Adipocyte (in vitro differentiated cells): ENCODE measurements around the gene FGF23.

Experiments
- DNase-seq: peaks from one replicate; pipeline ENCODE4 v3.0.0-alpha.2; 2015; ENCODE audit warnings: low read depth
- H3K27me3 ChIP-seq: replicated peaks from 2 replicates; pipeline ENCODE4 v1.7.0; 2013; ENCODE audit warnings: mild to moderate bottlenecking, low read length, moderate library complexity; ENCODE audit not compliant: control insufficient read depth, insufficient read depth
- H3K36me3 ChIP-seq: 2 replicates; pipeline ENCODE4 v1.7.0; 2013; ENCODE audit warnings: low read length, mild to moderate bottlenecking, moderate library complexity; ENCODE audit not compliant: control insufficient read depth, insufficient read depth, severe bottlenecking
- H3K4me1 ChIP-seq: 2 replicates; pipeline ENCODE4 v1.7.0; 2013; ENCODE audit warnings: mild to moderate bottlenecking, low read length, moderate library complexity; ENCODE audit not compliant: control insufficient read depth, insufficient read depth
- H3K4me3 ChIP-seq: 2 replicates; pipeline ENCODE4 v1.7.0; 2013; ENCODE audit warnings: mild to moderate bottlenecking, low read length, moderate library complexity
- H3K9ac ChIP-seq: 2 replicates; pipeline ENCODE4 v1.7.0; 2013; ENCODE audit warnings: mild to moderate bottlenecking, low read length, moderate library complexity
- H3K9me3 ChIP-seq: 2 replicates; pipeline ENCODE4 v1.7.0; 2013; ENCODE audit warnings: mild to moderate bottlenecking, low read length, moderate library complexity; ENCODE audit not compliant: control insufficient read depth

FGF23 gene

DNA sequence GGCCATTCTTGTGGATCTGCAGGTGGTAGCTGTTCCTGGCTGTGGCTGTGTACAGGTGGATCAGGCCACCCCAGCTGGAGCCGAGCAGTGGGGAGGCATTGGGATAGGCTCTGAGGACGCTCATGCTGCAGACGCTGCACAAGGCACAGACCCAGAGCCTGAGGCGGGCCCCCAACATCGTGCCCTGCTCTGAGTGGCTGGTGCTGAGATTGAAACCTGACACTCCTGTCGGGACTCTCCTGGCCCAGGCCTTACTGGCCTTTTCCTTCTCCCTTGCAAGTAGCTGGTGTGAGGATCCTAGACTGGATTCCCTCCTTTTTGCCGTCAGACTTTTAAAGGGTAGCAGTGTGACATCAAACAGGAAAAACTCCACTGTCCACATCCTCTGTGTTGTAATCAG lies at the start of gene FGF23:
TSS of gene FGF23 (minus strand) at position 308 of the 400 bp plus-strand sequence. CDS start at position 178, 130 bp downstream.
- no peaks in the 10 kb centered on the region for H3K4me1 ChIP-seq
- H3K36me3 ChIP-seq: no peaks in the 10 kb centered on the region
- H3K4me3 ChIP-seq: no peak within 1 kb of the TSS
- DNase-seq: no peak
- H3K9ac ChIP-seq: no peak within 1 kb of the TSS
- peaks cover 39% of the 10 kb centered on the region for H3K27me3 ChIP-seq
- H3K9me3 ChIP-seq: no peaks in the 10 kb centered on the region

DNA sequence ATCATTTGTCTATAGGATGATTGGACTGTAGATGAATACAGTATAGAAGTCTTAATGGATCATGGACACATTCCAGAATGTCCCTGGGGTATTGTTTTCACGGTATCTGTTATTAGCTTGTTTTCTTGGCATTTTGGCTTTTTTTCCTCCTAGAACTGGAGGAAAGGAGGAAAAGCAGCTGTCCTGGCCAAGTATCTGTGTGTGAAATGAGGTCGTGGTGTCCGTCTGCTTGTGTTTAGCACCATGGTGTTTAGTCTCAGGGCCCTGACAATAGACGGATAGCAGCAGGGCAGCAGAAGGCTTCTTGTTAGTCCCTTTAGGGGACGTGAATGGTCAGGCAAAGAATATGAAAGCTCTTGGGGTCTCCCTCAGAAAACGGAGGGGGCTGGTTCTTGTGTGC lies 44.9 kb upstream of the FGF23 start:
- no peak overlapping the region for H3K4me3 ChIP-seq
- peaks cover 26% of the 10 kb centered on the region for H3K27me3 ChIP-seq
- H3K36me3 ChIP-seq: no peaks in the 10 kb centered on the region
- no peak for DNase-seq
- H3K9me3 ChIP-seq: peaks cover 4% of the 10 kb centered on the region
- H3K9ac ChIP-seq: no peak overlapping the region
- no peaks in the 10 kb centered on the region for H3K4me1 ChIP-seq

DNA sequence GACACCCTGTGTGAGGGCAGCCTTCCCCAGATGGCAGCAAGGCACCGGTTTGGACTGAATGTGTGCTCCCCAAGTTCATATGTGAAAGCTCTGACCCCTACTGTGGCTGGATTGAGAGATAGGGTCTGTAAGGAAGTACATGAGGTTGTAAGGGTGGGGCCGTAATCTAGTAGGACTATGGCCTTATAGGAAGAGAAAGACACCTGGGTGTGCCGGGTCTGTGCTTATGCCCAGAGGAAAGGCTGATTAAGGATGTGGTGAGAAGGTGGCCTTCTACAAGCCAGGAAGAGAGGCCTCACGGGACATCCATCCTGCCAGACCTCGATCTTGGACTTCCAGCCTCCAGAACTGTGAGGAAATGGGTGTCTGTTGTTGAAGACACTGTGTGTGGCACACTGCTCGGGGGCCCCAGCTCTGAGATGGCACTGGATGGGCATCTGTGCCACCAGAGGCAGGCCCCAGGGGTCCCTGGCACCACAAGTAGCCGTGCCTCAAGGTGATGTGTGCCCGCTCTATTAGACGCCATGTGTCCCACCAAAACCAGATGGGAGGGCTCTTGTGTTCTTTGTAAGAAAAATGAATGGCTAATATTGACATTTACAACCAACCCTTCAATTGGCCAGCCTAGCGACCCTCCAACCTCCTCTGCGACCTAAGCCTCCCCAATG lies 44.1 kb upstream of the FGF23 start:
- peaks cover 28% of the 10 kb centered on the region for H3K27me3 ChIP-seq
- H3K4me3 ChIP-seq: no peak overlapping the region
- no peak overlapping the region for H3K9ac ChIP-seq
- H3K9me3 ChIP-seq: peaks cover 4% of the 10 kb centered on the region
- DNase-seq: no peak
- H3K36me3 ChIP-seq: no peaks in the 10 kb centered on the region
- H3K4me1 ChIP-seq: no peaks in the 10 kb centered on the region

DNA sequence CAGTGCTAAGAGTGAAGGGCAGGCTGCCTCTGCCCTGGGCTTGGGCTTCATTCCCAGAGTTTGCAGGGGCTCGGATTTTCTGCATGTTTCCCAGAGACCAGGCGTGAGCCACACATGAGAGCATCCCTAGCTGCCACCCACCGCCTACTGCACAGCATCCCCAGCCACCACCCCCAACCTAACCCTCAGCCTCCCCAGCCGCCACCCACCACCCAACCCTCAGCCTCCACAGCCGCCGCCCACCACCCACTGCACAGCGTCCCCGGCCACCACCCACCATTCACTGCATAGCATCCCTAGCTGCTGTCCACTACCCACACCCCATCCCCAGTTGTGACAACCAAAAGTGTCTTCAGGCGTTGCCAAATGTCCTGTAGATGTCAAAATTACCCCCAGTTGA lies 43.5 kb upstream of the FGF23 start:
- Histone ChIP-seq H3K27me3 (peaks cover 29% of the 10 kb centered on the region), H3K36me3 (no peaks in the 10 kb centered on the region), H3K4me1 (no peaks in the 10 kb centered on the region), H3K9ac (no peak overlapping the region), H3K9me3 (no peaks in the 10 kb centered on the region), H3K4me3 (no peak overlapping the region)
- no peak for DNase-seq

DNA sequence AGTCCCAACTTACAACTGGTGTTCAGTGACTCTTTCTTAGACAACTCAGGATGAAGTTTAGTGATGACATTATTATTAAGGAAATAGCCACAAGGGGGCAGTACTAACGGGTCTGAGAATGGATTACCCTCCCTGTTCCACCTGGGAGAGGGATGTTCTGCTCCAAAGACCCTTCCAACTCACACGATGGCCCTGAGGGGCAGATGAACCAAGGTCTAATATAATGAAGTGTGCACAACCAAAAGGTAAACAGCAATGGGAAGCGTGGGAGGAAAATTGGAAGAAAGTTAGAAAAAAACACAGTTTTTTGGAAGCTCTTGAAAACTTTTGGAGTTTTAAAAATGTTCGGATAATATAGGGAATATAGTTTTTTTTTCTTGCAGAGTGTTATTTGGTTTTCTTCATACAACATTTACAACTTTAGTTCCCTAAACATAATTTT lies 42.1 kb upstream of the FGF23 start:
- Histone ChIP-seq H3K4me1 (no peaks in the 10 kb centered on the region), H3K4me3 (no peak overlapping the region), H3K9ac (no peak overlapping the region), H3K36me3 (no peaks in the 10 kb centered on the region), H3K9me3 (no peaks in the 10 kb centered on the region), H3K27me3 (peaks cover 42% of the 10 kb centered on the region)
- DNase-seq: peak; percentile 76

DNA sequence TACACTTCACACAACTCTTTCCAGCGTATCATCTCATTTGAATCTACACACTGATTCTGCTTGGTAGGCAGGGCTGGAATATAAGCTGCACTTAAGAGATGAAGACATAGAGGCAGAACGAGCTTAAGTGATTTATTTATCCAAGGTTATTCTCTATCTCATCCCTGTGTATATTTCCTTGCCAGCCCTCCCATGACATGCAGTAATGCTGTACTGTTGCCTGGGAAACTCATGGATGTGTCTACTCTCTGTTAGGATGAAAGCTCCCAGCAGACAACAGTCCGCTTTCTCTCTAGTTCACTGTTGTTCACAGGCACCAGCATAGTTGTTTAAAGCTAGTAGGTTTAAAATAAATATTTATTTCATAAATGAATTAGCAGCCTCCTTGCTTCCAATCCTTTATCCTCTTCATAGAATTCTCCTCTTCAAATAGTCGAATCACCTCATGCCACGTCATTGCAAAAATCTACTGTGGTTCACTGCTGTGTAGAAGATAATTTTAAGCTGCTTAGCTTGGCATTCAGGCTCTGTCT lies 40.7 kb upstream of the FGF23 start:
- Histone ChIP-seq H3K4me3 (no peak overlapping the region), H3K4me1 (no peaks in the 10 kb centered on the region), H3K9me3 (no peaks in the 10 kb centered on the region), H3K27me3 (peaks cover 52% of the 10 kb centered on the region), H3K36me3 (no peaks in the 10 kb centered on the region), H3K9ac (no peak overlapping the region)
- no peak for DNase-seq

DNA sequence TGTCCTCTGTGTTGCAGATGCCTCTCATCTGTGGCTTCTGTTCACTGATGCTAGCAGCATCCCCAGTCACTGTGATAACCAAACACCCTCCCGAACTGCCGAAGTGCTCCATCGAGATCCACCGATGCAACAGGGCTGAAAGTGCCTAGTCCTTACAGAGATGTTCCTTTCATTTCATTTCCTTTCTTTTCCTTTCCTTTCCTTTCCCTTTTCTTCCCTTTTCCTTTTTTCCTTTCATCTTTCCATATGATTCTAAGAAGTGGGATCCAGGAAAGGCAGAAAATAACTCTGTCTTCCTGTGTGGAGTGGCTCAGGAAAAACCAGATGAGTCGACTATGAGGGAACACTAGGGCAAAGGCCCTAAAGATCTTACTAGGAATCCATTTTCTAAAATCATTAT lies 39.4 kb upstream of the FGF23 start:
- no peak overlapping the region for H3K9ac ChIP-seq
- DNase-seq: no peak
- H3K36me3 ChIP-seq: no peaks in the 10 kb centered on the region
- H3K4me1 ChIP-seq: no peaks in the 10 kb centered on the region
- H3K4me3 ChIP-seq: no peak overlapping the region
- H3K27me3 ChIP-seq: peaks cover 54% of the 10 kb centered on the region
- H3K9me3 ChIP-seq: no peaks in the 10 kb centered on the region

DNA sequence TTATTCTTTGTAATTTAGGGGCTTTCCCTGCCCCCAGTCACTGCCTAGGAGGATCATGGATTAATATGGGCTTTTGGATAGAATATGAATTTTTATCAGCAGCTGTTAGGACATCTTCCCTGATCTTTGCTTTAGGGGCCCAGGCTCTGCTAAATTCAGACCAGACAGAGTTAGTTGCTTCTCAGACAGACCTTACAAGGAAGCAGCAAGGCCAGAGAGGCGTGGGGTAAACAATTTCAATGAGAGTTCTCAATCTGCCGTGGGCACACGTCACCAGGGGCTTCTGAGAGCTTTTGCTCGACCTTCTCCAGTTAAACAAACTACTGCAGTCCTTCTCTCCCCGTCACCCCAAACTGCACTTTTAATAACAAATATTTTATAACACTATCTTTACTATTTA lies 38.4 kb upstream of the FGF23 start:
- no peak overlapping the region for H3K4me3 ChIP-seq
- H3K4me1 ChIP-seq: no peaks in the 10 kb centered on the region
- H3K27me3 ChIP-seq: peaks cover 56% of the 10 kb centered on the region
- DNase-seq: no peak
- no peaks in the 10 kb centered on the region for H3K9me3 ChIP-seq
- no peaks in the 10 kb centered on the region for H3K36me3 ChIP-seq
- H3K9ac ChIP-seq: no peak overlapping the region

- Histone ChIP-seq H3K4me1 (no peaks in the 10 kb centered on the region), H3K4me3 (no peak overlapping the region), H3K9ac (no peak overlapping the region), H3K36me3 (no peaks in the 10 kb centered on the region), H3K27me3 (peaks cover 60% of the 10 kb centered on the region), H3K9me3 (no peaks in the 10 kb centered on the region)
- DNase-seq: no peak
Observed at GRCh38 chr12:4417455-4417854, 37.9 kb upstream of the FGF23 start.

GRCh38 chr12:4416276-4416675 lies 36.8 kb upstream of the FGF23 start:
- H3K36me3 ChIP-seq: no peaks in the 10 kb centered on the region
- no peaks in the 10 kb centered on the region for H3K4me1 ChIP-seq
- no peak overlapping the region for H3K9ac ChIP-seq
- no peaks in the 10 kb centered on the region for H3K9me3 ChIP-seq
- no peak overlapping the region for H3K4me3 ChIP-seq
- DNase-seq: no peak
- H3K27me3 ChIP-seq: peaks cover 71% of the 10 kb centered on the region

GRCh38 chr12:4412465-4412864 lies 33.0 kb upstream of the FGF23 start:
- Histone ChIP-seq H3K9me3 (no peaks in the 10 kb centered on the region), H3K9ac (no peak overlapping the region), H3K4me1 (peaks cover 2% of the 10 kb centered on the region), H3K4me3 (no peak overlapping the region), H3K27me3 (peaks cover 55% of the 10 kb centered on the region), H3K36me3 (no peaks in the 10 kb centered on the region)
- DNase-seq: no peak

- no peak for DNase-seq
- no peak overlapping the region for H3K9ac ChIP-seq
- H3K9me3 ChIP-seq: no peaks in the 10 kb centered on the region
- H3K36me3 ChIP-seq: no peaks in the 10 kb centered on the region
- peaks cover 2% of the 10 kb centered on the region for H3K4me1 ChIP-seq
- no peak overlapping the region for H3K4me3 ChIP-seq
- H3K27me3 ChIP-seq: peaks cover 51% of the 10 kb centered on the region
Observed at GRCh38 chr12:4412056-4412455, 32.5 kb upstream of the FGF23 start.
